B cell (primary cell): Measurements from ENCODE around the gene OR2T10. TPM values are rescaled to one million over a fixed set of nuclear protein-coding genes. Genes with fewer than 3 reads are reported as not detected.

Experiments
- ATAC-seq: fragments of 200-7000 bp; cut with Tn5 transposase; one replicate; pipeline ENCODE4 v1.10.0; 2021; ENCODE audit warnings: low read depth, mild to moderate bottlenecking, moderate number of reproducible peaks, moderate library complexity
- CTCF ChIA-PET: fragments of 350-600 bp; sonication (Branson Sonifier 250); formaldehyde crosslinking; loops from one replicate; lab custom pipeline; 2021; ENCODE audit warnings: antibody characterized with exemption, inconsistent platforms; lab: Charles Lee
- POLR2A ChIA-PET: fragments of 350-600 bp; sonication (Branson Sonifier 250); formaldehyde crosslinking; loops from one replicate; lab custom pipeline; 2021; ENCODE audit warnings: antibody characterized with exemption; lab: Charles Lee
- DNase-seq: peaks from one replicate; pipeline ENCODE4 v3.0.0; 2013
- H2AFZ ChIP-seq: 2 replicates; pipeline ENCODE4 v1.6.1; 2012; ENCODE audit warnings: mild to moderate bottlenecking, low read depth, low read length; ENCODE audit not compliant: insufficient read depth, poor library complexity, severe bottlenecking
- H3K27ac ChIP-seq, 2 donors: 1 replicate in 1 of 2; 2 replicates in 1 of 2; pipeline ENCODE4 v1.5.1; 2012 to 2013; ENCODE audit warnings: low read length in 2 of 2, mild to moderate bottlenecking in 2 of 2, moderate library complexity in 1 of 2
- H3K27me3 ChIP-seq, 4 experiments: fragments of 200-600 bp in 1 of 4; sonication (generic) in 1 of 4; replicated peaks in 1 of 4; 1 replicate in 2 of 4; 2 replicates in 2 of 4; pipeline versions ENCODE4 v1.6.1 to v1.7.0; 2013 to 2016; ENCODE audit warnings: low read length in 3 of 4, mild to moderate bottlenecking in 2 of 4, mixed read lengths in 1 of 4, moderate library complexity in 1 of 4; ENCODE audit not compliant: insufficient read depth in 4 of 4, control insufficient read depth in 3 of 4; ENCODE audit errors: control extremely low read depth in 1 of 4
- H3K36me3 ChIP-seq, 2 experiments: replicated peaks in 1 of 2; 1 replicate in 1 of 2; 2 replicates in 1 of 2; pipeline versions ENCODE4 v1.6.1 to v1.7.1; 2013; ENCODE audit warnings: low read length in 1 of 2; ENCODE audit not compliant: insufficient read depth in 2 of 2, control insufficient read depth in 1 of 2; ENCODE audit errors: control extremely low read depth in 1 of 2, extremely low read depth in 1 of 2
- H3K4me1 ChIP-seq, 2 donors: fragments of 200-600 bp in 1 of 2; sonication (generic) in 1 of 2; 1 replicate in 1 of 2; 2 replicates in 1 of 2; pipeline versions ENCODE4 v1.5.1 to v1.6.1; 2013 to 2017; ENCODE audit warnings: low read length in 2 of 2; ENCODE audit not compliant: control insufficient read depth in 2 of 2, insufficient read depth in 2 of 2
- H3K4me2 ChIP-seq: replicated peaks from 2 replicates; pipeline ENCODE3; 2012; ENCODE audit warnings: mild to moderate bottlenecking, low read depth, low read length; ENCODE audit not compliant: poor library complexity, severe bottlenecking
- H3K4me3 ChIP-seq, 5 experiments: fragments of 200-600 bp in 1 of 5; sonication (generic) in 1 of 5; 1 replicate in 3 of 5; 2 replicates in 2 of 5; pipeline versions ENCODE4 v1.5.1 to v1.7.0; 2011 to 2016; ENCODE audit warnings: low read length in 4 of 5, mild to moderate bottlenecking in 4 of 5, low read depth in 2 of 5, control low read depth in 1 of 5, moderate library complexity in 1 of 5; ENCODE audit not compliant: insufficient read depth in 1 of 5; ENCODE audit errors: control extremely low read depth in 1 of 5, extremely low read depth in 1 of 5
- H3K79me2 ChIP-seq: fragments of 200-600 bp; sonication (generic); one replicate; pipeline ENCODE4 v1.6.0; 2016; ENCODE audit warnings: low read length; ENCODE audit not compliant: control insufficient read depth, insufficient read depth
- H3K9ac ChIP-seq: fragments of 200-600 bp; sonication (generic); 2 replicates; pipeline ENCODE4 v1.6.1; 2017; ENCODE audit warnings: mild to moderate bottlenecking, low read length, moderate library complexity
- H3K9me3 ChIP-seq, 3 donors: one replicate each; pipeline versions ENCODE4 v1.6.1 to v1.7.1; 2013; ENCODE audit warnings: low read length in 2 of 3; ENCODE audit not compliant: control insufficient read depth in 2 of 3, insufficient read depth in 1 of 3; ENCODE audit errors: control extremely low read depth in 1 of 3
- H4K20me1 ChIP-seq: 2 replicates; pipeline ENCODE4 v1.6.0; 2012; ENCODE audit warnings: mild to moderate bottlenecking, low read length; ENCODE audit not compliant: insufficient read depth, control insufficient read depth, poor library complexity, severe bottlenecking
- H3K27ac Mint-ChIP-seq: one replicate; pipeline ENCODE4 v1.8.0; 2021; ENCODE audit warnings: mixed read lengths
- H3K27me3 Mint-ChIP-seq: one replicate; pipeline ENCODE4 v1.8.0; 2021; ENCODE audit warnings: mixed read lengths
- H3K4me1 Mint-ChIP-seq: one replicate; pipeline ENCODE4 v1.8.0; 2021; ENCODE audit warnings: mixed read lengths
- H3K4me3 Mint-ChIP-seq: one replicate; pipeline ENCODE4 v1.8.0; 2021; ENCODE audit warnings: mixed read lengths
- H3K9me3 Mint-ChIP-seq: one replicate; pipeline ENCODE4 v1.8.0; 2022; ENCODE audit warnings: mixed read lengths; ENCODE audit not compliant: insufficient read depth
- CTCF ChIP-seq: fragments of 200-600 bp; IDR thresholded peaks from one replicate; pipeline ENCODE4 v1.8.0; 2022; ENCODE audit warnings: antibody characterized with exemption, mild to moderate bottlenecking
- EZH2 ChIP-seq: IDR thresholded peaks from 2 replicates; pipeline ENCODE4 v1.6.1; 2012; ENCODE audit warnings: borderline replicate concordance, low read depth, mild to moderate bottlenecking, moderate library complexity, low read length; ENCODE audit not compliant: insufficient read depth, poor library complexity, severe bottlenecking
- WGBS: methylation state at CpG from one replicate; pipeline ENCODE4 v1.1.5; 2013; ENCODE audit warnings: missing lambda C conversion rate; ENCODE audit not compliant: insufficient coverage; 5-methylcytosine and 5-hydroxymethylcytosine counted together
- intact Hi-C: fragments of 100-400 bp; cut with micrococcal nuclease; formaldehyde crosslinking; loops from one replicate; pipeline ENCODE4 v1.10.0; 2022
- polyA plus RNA-seq: library from polyadenylated mRNA; depleted of rRNA; stranded (reverse); fragments of >200 nt; gene quantifications from 2 replicates; pipeline ENCODE4 v1.2.3, GENCODE V29; 2012
- total RNA-seq, 2 donors: library from RNA; stranded (reverse); fragments of 120-200 nt in 1 of 2; gene quantifications; 1 replicate in 1 of 2; 2 replicates in 1 of 2; pipeline versions ENCODE4 v1.2.3 to v1.2.4, GENCODE V29; 2013 to 2022

Gene OR2T10
- total and polyA plus RNA-seq, 2 donors (not counting 1 experiment from before 2014, with no cell fraction given) = 0.27 to 2.5 TPM

DNA sequence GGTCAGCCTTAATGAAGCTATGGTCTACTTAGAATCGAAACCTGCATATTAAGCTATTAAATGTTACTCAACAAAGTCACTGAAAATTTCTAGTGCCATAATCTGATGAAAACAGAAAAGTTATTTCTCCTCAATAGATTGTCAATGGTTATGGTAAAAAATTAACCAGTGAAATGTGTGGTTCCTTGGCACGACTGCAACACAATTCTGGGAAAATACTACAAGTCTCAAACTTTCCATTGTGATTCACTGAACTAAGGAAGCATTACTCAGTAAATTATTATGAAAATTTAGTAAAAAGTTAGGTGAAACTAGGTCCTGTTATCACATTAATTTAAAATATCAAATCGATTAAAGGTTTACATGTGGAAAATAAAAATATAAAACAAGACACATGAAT, 12.8 kb upstream of the OR2T10 start:
- no peaks in the 10 kb centered on the region for H3K4me1 ChIP-seq
- no peak for ATAC-seq
- H3K9ac ChIP-seq = no peak overlapping the region
- POLR2A ChIA-PET = no interaction called here
- Mint-ChIP-seq H3K27ac (no peak overlapping the region), H3K4me1 (no peaks in the 10 kb centered on the region), H3K9me3 (no peaks in the 10 kb centered on the region), H3K27me3 (no peaks in the 10 kb centered on the region), H3K4me3 (no peak overlapping the region)
- intact Hi-C loops = loop anchor here (10.0 kb wide), 1 partner anchor 366 kb away; no protein-coding TSS in a partner anchor
- no peaks in the 10 kb centered on the region for H3K9me3 ChIP-seq
- WGBS = no CpG with 5 or more reads among the region's 3 CpGs
- TF ChIP-seq EZH2 = no peak
- no peak for TF ChIP-seq CTCF
- H3K27me3 ChIP-seq = no peaks in the 10 kb centered on the region
- DNase-seq = no peak
- H3K4me2 ChIP-seq = no peak overlapping the region
- H3K4me3 ChIP-seq = no peak overlapping the region
- H2AFZ ChIP-seq = no peak overlapping the region
- no peak overlapping the region for H3K27ac ChIP-seq
- H4K20me1 ChIP-seq = no peaks in the 10 kb centered on the region
- CTCF ChIA-PET = interaction anchor here (0.7 to 1.7 kb wide), 3 partner anchors 10 to 195 kb away, joined by 3 to 7 read pairs (median 5); no protein-coding TSS in a partner anchor
- no peaks in the 10 kb centered on the region for H3K79me2 ChIP-seq
- no peaks in the 10 kb centered on the region for H3K36me3 ChIP-seq

DNA sequence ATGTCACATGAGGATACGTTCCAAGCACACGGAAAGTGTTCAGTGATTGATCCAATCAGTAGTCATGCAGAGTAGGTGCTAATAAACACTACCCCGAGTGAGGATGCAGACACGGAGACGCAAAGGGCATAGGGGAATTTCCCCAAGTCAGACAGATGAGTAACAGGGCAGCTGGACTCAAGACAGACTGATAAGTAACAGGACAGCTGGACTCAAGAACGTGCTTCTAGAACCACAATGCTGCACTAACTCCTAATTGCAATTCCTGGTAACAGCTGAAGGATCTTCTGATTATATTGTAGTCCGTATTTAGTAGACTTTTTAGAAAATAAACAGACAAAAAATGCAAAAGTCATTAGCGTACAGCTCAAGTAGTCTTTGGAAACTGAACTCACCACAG, 1.9 kb upstream of the OR2T10 start:
- no peak overlapping the region for H3K4me2 ChIP-seq
- no peak overlapping the region for H3K4me3 ChIP-seq
- H3K9me3 ChIP-seq = no peaks in the 10 kb centered on the region
- ChIA-PET POLR2A (no interaction called here), CTCF (interaction anchor here (0.8 kb wide), 1 partner anchor 206 kb away, joined by 4 read pairs; no protein-coding TSS in a partner anchor)
- intact Hi-C loops = no loop called here
- H2AFZ ChIP-seq = no peak overlapping the region
- DNase-seq (no peak), ATAC-seq (no peak)
- H3K27me3 Mint-ChIP-seq = peaks cover 4% of the 10 kb centered on the region
- H3K4me1 ChIP-seq = no peaks in the 10 kb centered on the region
- TF ChIP-seq EZH2 = no peak
- H3K36me3 ChIP-seq = no peaks in the 10 kb centered on the region
- H3K27ac Mint-ChIP-seq = no peak overlapping the region
- no peaks in the 10 kb centered on the region for H4K20me1 ChIP-seq
- no peak overlapping the region for H3K27ac ChIP-seq
- WGBS = 81% methylated on average over 5 of the region's 8 CpGs
- no peaks in the 10 kb centered on the region for H3K79me2 ChIP-seq
- H3K4me3 Mint-ChIP-seq = no peak overlapping the region
- no peak overlapping the region for H3K9ac ChIP-seq
- H3K27me3 ChIP-seq = no peaks in the 10 kb centered on the region
- H3K9me3 Mint-ChIP-seq = no peaks in the 10 kb centered on the region
- peaks cover 4% of the 10 kb centered on the region for H3K4me1 Mint-ChIP-seq
